NT2/D1 (cell line): ENCODE data around the gene MTX2.

ENCODE experiments used
- SUZ12 ChIP-seq: IDR thresholded peaks from 2 replicates; pipeline ENCODE4 v1.6.1; 2011; ENCODE audit not compliant: insufficient read length, insufficient read depth; ENCODE audit errors: extremely low read depth
- YY1 ChIP-seq: IDR thresholded peaks from 2 replicates; pipeline ENCODE4 v1.6.1; 2011; ENCODE audit not compliant: insufficient read length, insufficient read depth
- ZNF274 ChIP-seq: IDR thresholded peaks from 2 replicates; pipeline ENCODE4 v1.6.1; 2011; ENCODE audit warnings: mild to moderate bottlenecking, low read depth, low read length

DNA sequence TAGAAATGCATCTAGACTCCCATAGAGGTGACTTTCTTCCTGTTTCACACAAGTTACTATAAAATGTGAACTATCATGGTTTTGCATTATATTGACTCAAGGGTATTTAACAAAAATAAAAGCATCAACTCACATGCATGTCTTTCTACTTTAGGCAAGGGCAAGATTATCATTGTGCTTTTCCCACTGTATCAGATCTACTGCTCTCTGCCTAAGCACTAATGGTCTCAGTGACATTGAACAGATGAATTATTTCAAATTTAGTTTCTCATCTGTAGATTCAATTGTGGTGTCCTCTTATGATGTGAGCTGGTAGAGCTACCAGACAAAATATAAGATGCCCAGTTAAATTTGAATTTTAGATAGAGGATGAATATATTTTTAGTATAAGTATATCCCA, 113.9 kb downstream of the MTX2 start:
- TF ChIP-seq ZNF274 = no peak
- no peak for TF ChIP-seq YY1
- TF ChIP-seq SUZ12 = no peak
